GM12891 (cell line): ENCODE data around the gene CRADD.

Source experiments
- POLR2A ChIP-seq: IDR thresholded peaks from 2 replicates; pipeline ENCODE4 v1.6.1; 2011; ENCODE audit warnings: low read depth, low read length, control low read depth
- POLR2AphosphoS5 ChIP-seq: IDR thresholded peaks from 2 replicates; pipeline ENCODE4 v1.6.1; 2011; ENCODE audit warnings: low read depth, low read length, control low read depth

DNA sequence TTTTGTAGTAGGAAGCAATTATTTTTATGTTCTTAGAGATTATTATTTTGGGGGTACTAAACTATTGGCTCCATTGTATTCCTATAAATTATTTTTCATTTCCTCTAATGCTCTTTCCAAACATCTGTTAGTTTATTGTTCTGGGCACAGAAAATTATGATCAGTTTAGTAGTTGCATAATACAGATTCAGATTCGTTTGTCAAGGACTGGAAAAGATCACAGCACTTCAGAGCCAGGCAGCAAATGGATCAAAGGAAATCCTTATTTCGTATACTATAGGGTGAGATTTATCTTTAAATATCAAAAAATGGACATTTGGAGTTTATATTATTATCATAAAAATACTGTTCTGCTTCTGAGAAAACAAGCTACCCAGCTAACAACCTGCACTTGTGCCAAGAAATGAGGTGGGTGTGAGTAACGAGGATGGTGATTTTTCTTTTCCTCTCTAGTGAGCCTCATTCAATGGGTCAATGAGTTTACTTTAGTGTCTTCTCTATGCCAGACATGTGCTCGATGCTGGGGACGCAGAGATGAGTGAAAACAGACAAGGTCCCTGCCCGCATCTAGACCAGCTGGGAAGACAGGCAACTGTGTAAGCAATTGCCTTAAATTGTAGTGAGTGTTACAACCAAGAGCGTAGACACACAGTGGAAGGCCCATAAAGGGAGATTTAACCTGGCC, 262.6 kb downstream of the CRADD start:
- TF ChIP-seq POLR2AphosphoS5 (no peak), POLR2A (no peak)
